Activated CD4-positive, alpha-beta T cell treated with anti-CD3 and anti-CD28 coated beads for 24 hours (primary cell): ENCODE data around the gene KMT2C.
"Not testable (repeated sequence)": the region's sequence is repeated elsewhere in the genome, so short reads cannot be mapped to it uniquely, and the experiment has no call there.

Experiments used
- DNase-seq, 2 donors: peaks; one replicate each; pipeline ENCODE4 v3.0.0-alpha.2; 2020; ENCODE audit warnings: low read depth in 2 of 2

The KMT2C gene

DNA sequence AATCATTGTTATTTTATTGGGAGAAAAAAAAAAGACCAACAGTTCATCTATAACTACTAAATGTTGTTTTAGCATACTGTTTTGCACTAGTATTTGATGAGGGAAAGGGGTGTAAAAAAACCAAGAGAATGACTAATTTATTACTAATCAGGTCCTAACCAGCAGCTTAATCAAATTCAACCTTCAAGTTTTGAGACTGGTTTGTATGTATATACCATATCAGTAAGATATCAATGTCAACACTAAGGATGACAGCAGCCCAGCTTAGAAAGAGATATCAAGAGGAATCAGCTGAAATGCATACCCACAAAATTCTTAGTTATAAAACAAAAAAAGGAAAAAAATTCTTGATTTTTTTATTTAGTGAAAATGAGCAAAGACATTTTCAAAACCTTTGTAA, 122.6 kb downstream of the KMT2C start:
- DNase-seq, result no peak

DNA sequence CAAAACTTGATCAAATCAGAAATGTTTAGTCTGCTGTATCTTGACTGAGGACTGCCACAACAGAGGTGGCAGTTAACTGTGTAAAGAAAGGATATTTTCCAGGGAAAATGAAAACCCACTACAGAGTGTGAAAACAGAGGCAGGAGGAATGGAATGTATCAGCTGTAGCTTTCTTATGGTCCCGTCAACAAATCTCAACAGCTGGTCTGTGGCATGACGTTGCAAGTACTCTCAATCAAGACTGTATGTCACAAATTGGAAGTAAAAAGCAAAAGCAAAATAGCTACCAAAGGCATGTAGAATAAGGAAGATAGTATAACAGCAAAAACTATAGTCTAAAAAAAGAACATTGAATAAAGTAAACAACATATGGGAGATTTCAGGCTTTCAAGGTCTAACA, 123.5 kb downstream of the KMT2C start:
- no peak for DNase-seq

DNA sequence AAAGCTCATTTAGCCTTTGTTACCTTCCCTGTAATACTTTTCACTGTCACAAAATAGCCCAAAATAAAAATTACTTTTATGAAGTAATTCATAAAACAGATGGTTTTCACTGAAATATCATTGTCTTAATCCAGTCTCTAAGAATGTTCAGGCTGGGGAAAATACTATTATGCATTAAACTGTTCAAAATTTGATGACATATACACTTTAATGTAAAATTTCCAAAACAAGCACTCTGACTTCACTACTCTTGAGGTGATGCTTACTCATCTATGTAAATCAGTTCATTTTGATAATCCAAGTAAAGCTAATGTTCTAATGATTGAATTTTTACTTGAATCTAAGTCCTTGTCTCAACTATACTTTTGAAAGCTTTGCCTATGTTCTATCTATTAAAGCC, 127.9 kb downstream of the KMT2C start:
- DNase-seq, result no peak

DNA sequence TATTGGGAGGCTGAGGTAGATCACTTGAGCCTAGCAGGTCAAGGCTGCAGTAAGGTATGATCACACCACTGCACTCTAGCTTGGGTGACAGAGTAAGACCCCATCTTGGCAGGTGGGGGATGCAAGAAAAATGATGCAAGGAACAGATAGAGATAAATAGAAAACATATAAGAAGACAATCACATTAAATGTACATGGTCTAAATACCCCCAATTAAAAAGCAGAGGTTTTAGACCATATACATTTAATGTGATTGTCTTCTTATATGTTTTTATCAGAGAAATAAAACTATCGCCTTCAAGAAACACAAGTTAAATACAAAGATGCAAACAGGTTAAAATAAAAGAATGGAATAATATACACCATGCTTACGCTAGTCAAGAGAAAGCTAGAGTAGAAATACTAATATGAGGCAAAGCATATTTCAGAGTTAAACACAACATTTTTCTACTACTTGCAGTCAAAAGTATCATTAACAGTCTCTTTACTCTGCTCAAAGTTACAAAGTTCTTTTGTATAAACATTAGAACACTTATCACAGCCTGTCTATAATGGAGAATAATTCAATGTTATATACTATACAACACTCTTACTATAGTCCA, 136.2 kb downstream of the KMT2C start:
- not testable (repeated sequence) for DNase-seq

DNA sequence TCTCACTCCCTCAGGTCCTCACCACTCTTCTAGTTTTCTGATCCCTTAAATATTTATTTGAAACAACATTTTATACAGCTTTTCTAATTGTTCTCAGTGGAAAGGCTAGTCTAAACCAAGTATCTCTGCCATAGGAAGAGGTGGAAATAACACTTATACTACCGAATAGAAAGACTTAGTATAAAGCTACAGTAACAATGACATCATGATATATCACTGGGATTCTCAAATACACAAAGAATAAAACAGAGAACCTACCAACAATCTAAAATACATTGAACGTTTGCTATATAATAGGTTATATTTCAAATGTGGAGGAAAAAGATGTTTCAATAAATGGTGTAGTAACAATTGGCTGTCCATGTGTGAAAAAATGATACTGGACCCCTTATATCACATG, 142.9 kb downstream of the KMT2C start:
- DNase-seq, result no peak

DNA sequence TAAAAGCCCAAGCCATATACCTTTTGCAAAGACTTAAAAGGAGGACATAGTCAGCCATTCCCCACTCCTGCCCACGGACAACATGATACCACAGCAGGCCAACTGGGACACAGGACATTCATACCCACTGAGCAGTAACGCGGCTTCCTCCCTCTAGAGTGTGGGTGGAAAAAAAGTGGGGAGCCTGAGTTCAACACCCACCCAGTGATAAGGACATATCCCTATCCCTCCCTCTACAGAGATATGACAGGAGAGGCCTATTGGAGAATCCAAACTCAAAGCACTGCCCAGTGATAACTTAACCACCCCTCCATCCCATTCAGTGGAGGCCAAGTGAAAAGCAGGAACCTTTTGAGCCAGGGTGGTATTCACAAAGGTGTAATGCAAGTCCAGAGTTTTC, 148.8 kb downstream of the KMT2C start:
- not testable (repeated sequence) for DNase-seq

DNA sequence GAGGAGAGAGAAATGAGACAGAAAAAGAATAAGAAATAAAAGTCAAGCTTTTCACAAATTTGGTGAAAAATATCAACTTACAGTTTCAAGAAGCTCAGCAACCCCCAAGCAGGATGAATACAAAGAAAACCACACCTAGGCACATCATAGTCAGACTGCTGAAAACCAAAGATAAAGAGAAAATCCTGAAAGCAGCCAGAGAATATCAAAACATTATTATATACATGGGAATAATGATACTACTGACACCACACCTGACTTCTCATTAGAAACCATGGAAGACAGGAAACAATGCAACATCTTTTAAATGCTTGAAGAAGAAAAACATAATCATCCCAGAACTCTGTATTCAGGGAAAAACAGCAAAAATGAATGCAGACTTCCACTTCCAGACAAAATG, 149.6 kb downstream of the KMT2C start:
- not testable (repeated sequence) for DNase-seq

DNA sequence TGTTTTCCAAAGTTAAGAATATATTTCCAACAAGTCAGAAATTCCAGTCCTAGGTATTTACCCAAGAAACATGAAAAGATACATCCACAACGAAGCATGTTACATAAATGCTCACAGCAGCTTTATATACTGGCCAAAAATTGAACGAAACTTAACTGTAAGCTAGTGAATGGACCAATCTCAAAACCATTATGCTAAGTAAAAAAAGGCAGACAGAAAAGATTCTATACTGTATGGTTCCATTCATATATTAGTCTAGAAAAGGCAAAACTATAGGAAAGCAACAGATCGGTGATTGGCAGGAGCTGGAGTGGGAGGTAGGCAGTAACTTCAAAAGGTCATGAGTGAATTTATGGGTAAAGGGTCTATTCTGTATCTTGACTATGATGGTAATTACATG, 150.8 kb downstream of the KMT2C start:
- not testable (repeated sequence) for DNase-seq

DNA sequence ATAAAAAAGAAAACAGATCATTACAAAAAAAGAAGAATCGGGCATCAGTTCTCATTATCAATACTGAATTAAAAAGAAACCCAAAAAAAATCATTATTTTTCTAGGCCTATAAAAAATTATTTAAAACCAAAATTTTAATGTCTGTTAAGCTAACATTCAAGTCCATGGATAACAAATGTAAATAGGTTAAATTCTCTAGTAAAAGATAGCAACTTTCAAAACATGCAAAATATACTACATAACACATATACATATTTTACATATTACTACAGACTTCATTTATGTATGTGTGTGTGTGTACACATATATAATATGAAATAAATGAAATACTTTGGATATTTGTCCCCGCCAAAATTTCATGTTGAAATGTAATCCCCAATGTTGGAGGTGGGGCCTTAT, 158.1 kb downstream of the KMT2C start:
- DNase-seq, result not testable (repeated sequence)

DNA sequence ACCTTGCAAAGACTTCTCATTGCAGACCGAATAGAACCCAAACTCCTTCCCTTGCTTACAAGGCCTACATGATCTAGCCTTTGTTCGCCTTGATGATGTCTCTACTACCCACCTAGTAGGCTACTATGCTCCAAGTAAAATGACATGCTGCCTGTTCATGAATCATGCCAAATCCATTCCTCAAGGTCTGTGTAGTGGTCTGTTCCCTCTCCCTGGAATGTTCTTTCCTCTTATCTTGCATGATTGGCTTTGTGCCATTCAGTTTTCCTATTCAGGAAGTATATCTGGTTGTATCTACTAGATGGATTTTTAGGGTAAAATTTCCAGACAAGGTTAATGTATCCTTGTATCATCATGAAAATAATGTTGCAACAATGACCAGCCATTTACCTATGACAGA, 165.4 kb downstream of the KMT2C start:
- DNase-seq, result not testable (repeated sequence)

DNA sequence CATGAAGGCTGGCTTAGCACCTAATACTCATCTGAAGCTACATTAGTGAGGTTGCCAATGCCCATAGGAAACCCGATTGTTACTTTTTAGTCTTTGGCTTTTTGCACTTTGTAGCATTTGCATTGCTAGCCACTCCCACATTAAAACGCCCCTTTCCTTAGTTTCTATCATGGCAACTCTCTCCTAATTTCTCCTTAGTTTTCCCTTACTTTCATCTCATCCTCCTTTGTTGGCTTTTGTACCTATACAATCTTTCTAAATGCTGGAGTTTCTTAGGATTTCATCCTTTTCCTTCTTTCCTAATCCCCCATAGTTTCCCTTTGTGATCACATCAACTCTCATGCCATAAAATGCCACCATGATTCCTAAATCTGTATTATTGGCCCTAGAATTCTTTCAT, 168.9 kb downstream of the KMT2C start:
- not testable (repeated sequence) for DNase-seq

DNA sequence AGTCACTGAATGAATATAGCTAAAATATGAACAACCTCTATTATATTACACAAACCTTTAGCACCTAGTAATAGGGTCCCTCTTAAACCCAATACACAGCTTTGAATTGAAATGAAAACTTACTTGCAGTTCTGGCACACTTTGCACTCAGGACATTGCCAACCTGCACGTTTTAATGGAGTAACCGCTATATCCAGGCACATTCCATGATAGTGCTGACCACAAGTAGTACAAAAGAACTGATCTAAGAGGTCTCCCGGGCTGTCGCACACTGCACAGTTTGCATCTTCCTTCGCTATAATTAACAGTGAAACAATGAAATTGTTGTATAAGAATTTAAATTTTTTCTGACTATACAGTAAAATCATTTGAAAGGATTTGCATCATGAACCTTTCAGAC, 170.9 kb downstream of the KMT2C start:
- DNase-seq, result not testable (repeated sequence)

DNA sequence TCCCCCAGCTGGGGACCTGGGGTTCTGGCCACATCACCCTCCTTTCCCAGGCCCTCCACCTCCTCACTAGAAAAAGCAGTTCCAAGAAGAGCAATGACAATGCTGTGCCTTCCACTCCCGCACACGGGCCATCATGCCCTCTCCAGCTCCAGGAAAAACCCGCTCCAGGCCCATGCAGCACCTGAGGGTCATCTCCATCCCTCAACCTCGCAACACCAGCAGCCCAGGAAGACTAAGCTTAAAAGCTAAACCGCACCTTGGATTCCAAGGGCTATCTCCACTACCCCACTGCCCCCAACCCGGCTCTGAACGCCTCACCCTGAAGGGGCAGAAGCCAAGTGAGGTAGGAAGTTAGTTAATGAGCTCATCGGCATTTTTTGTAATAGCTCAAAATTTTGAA, 173.7 kb downstream of the KMT2C start:
- not testable (repeated sequence) for DNase-seq

DNA sequence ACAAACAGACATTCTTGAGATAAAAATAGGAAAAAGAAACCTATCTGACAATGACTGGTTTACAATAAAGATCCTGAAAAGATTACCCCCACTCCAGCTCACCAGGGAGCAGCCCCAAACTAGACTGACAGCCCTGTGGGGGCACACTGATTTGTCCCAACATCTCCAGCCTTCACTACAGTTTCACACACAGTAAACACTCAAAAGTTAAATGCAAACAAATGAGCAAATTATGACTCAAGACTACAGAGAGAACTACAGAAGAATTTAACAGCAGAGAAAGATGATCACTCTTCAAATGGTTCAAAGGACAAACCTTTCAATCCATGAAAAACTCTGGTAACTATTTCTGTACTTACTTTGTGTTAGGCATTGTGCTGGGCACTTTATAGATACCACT, 176.2 kb downstream of the KMT2C start:
- DNase-seq, result not testable (repeated sequence)

DNA sequence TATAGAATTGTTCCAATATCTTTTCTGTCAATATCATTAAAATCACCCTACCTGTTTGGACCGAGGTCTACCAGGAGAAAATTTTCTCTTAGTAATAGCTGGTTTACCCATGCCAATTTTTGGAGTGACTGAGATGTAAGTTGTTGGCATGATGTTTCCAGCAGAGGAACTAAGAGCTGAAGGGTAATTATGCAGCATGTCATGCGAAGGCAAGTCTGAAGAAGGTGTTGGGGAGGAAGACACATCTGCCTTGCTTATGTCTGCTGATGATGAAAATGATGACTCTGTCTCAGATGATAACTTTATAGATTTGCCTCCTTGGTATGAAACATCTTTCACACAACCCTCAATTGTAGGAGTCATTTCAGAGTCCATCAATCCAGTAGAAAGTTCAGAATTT, 188.0 kb downstream of the KMT2C start:
- DNase-seq, result not testable (repeated sequence)

DNA sequence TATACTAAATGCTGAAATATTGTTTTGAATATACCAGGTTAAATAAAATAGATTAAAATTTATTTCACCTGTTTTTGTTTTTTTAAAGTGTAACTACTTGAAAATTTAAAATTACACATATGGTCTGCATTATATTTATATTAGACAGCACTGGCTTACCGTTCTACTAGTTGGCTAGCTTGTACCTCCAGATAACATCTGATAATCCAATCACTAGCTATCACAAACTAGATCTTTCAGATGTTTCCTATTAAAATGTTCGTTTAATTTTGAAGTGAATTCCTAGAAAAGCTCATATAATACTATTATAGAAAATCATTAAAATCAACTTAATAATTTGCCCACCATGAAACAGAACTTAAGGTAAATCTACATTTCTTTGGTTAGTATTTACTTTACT, 190.4 kb downstream of the KMT2C start:
- DNase-seq, result not testable (repeated sequence)

DNA sequence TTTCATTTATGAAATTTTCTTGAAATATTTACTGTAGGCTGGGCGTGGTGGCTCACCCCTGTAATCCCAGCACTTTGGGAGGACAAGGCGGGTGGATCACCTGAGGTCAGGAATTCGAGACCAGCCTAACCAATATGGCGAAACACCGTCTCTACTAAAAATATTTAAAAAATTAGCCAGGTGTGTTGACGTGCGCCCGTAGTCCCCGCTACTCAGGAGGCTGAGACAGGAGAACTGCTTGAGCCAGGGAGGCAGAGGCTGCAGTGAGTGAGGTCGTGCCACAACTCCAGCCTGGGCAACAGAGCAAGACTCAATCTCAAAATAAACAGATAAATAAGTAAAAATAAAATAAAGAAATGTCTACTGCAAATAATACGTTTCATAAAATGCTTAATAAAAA, 192.3 kb downstream of the KMT2C start:
- not testable (repeated sequence) for DNase-seq

DNA sequence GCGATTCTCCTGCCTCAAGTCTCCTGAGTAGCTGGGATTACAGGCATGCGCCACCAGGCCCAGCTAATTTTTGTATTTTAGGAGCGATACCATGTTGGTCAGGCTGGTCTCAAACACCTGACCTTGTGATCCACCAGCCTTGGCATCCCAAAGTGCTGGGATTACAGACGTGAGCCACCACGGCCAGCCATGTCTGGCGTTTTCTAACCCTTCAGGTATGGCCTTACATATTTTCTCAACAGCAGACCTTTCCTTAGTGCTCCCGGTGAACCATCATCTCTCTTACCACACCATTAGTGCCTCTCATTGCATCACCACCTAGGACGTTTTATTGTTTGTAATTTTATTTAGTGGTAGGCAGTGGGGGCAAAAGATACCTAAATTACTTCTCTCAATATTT, 194.5 kb downstream of the KMT2C start:
- DNase-seq, result not testable (repeated sequence)

DNA sequence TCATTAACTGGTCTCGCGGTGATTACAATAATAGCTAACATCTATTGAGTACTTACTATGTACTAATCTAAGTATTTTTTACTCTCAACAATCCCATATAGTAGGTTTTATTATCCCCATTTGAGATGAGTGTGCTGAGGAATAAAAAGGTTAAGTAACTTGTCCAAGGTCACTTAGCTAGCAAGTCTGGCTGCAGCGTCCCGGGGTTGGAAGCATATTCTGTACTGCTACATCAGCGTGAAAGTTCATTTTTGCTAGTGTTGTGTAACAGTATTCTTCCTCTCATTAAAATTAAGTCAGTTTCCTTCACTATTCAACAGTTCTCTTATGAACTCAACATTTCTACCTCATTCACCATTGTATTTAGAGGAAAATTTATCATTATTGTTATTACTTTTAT, 199.5 kb downstream of the KMT2C start:
- not testable (repeated sequence) for DNase-seq

DNA sequence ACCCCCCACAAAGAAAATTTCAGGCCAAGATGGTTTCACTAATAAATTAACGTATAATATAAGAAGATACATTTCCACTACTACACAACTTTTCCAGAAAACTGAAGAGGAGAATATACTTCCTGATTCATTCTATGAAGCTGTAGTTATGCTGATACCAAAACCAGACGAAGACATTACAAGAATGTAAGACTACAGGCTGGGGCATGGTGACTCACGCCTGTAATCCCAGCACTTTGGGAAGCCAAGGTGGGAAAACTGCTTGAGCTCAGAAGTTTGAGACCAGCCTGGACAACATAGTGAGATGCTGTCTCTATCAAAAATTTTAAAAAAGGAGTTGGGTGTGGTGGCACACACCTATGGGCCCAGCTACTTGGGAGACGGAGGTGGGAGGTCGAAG, 201.4 kb downstream of the KMT2C start:
- DNase-seq, result not testable (repeated sequence)

DNA sequence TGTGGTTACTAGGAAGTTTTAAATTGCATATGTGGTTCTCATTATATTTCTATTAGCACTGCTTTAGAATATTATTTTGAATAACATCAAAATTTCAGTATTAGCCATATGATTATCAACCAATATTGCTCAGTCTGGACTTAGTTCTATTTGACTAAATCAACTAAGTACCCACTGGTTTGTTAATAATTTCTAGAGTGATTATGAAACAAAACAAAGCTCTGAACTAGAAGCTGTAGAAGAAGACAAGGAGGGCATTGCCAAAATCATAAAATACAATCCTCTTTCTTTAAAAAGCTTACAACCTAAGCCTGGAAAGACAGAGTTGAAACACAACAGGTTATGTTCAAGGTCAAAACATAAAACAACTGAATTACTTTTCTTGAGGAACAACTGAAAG, 204.7 kb downstream of the KMT2C start:
- DNase-seq, result no peak

DNA sequence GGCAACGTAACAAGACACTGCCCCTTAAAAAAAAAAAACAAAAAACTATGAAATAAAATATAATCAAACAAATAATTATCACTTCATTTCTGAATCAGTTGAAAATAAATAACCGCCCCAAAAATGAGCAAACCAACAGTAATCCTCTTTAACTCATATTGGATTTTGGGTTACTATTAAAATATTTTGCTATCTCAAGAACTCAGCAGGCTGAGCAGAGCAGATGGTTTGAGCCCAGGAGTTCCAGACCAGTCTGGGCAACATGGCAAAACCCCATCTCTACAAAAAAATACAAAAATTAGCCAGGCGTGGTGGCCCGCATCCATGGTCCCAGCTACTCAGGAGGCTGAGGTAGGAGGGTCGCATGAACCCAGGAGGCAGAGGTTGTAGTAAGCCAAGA, 216.2 kb downstream of the KMT2C start:
- not testable (repeated sequence) for DNase-seq

DNA sequence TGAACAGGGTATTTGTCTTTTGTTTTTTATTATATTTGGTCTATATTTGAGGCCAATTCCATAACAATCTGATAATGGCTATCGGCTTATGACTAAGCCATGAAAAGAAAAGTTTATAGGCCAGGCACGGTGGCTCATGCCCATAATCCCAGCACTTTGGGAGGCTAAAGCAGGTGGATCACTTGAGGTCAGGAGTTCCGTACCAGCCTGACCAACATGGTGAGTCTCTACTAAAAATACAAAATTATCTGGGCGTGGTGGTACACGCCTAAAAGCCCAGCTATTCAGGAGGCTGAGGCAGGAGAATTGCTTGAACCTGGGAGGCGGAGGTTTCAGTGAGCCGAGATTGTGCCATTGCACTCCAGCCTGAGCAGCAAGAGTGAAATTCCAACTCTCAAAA, 227.0 kb downstream of the KMT2C start:
- not testable (repeated sequence) for DNase-seq

DNA sequence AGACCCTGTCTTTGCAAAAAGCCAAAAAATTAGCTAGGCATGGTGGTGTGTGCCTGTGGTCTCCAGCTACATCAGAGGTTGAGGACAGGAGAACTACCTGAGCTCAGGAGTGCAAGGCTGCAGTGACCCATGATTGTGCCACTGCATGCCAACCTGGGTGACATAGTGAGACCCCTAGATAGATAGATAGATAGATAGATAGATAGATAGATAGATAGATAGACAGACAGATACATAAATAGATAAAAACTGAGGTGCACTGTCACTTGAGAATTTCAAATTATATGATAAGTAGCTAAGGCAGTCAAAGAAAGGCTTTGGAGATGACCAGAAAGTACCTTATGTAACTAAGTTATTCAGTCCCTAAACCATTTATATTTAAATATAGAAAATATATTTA, 231.4 kb downstream of the KMT2C start:
- DNase-seq, result not testable (repeated sequence)
